Endometrial microvascular endothelial cells (primary cell): ENCODE data around the gene RHOF. TPM values are rescaled to one million over a fixed set of nuclear protein-coding genes. Genes with fewer than 3 reads are reported as not detected.
"Not testable (repeated sequence)": the region's sequence is repeated elsewhere in the genome, so short reads cannot be mapped to it uniquely, and the experiment has no call there.

Source experiments
- in situ Hi-C: cut with HindIII; loops from 2 replicates; pipeline ENCODE4 v1.10.0; 2017; ENCODE audit warnings: low sequenced_read_pairs, low pct_unique_long_range_greater_than_20kb; ENCODE audit errors: inconsistent ontology term
- total RNA-seq: library from RNA; depleted of rRNA; stranded (reverse); fragments of >200 nt; gene quantifications from one replicate; pipeline ENCODE4 v1.2.3, GENCODE V29; 2015; ENCODE audit errors: inconsistent ontology term

Gene RHOF
- total RNA-seq, 1 donor from 2014 or later = 14.6 TPM

- in situ Hi-C loops = no loop called here
Measured at GRCh38 chr12:121764808-121765207, 28.7 kb downstream of the RHOF start.

GRCh38 chr12:121762269-121762668 is 31.2 kb downstream of the RHOF start:
- in situ Hi-C loops = no loop called here

GRCh38 chr12:121758536-121758935 is 35.0 kb downstream of the RHOF start:
- in situ Hi-C loops = not testable (repeated sequence)

- in situ Hi-C loops = no loop called here
Measured at GRCh38 chr12:121755591-121755990, 37.9 kb downstream of the RHOF start.

GRCh38 chr12:121754836-121755235 is 38.7 kb downstream of the RHOF start:
- in situ Hi-C loops = no loop called here

GRCh38 chr12:121753844-121754264 is 39.6 kb downstream of the RHOF start:
- in situ Hi-C loops = no loop called here

- in situ Hi-C loops = no loop called here
Measured at GRCh38 chr12:121751749-121752351, 41.6 kb downstream of the RHOF start.

- in situ Hi-C loops = no loop called here
Measured at GRCh38 chr12:121751034-121751433, 42.5 kb downstream of the RHOF start.

GRCh38 chr12:121750507-121750955 is 43.0 kb downstream of the RHOF start:
- in situ Hi-C loops = no loop called here

- in situ Hi-C loops = no loop called here
Measured at GRCh38 chr12:121749267-121749666, 44.2 kb downstream of the RHOF start.

- in situ Hi-C loops = no loop called here
Measured at GRCh38 chr12:121748571-121749265, 44.8 kb downstream of the RHOF start.

- in situ Hi-C loops = no loop called here
Measured at GRCh38 chr12:121748218-121748570, 45.3 kb downstream of the RHOF start.

GRCh38 chr12:121745545-121745944 is 47.9 kb downstream of the RHOF start:
- in situ Hi-C loops = not testable (repeated sequence)

- in situ Hi-C loops = no loop called here
Measured at GRCh38 chr12:121741743-121742142, 51.7 kb downstream of the RHOF start.

GRCh38 chr12:121740847-121741246 is 52.6 kb downstream of the RHOF start:
- in situ Hi-C loops = no loop called here

- in situ Hi-C loops = no loop called here
Measured at GRCh38 chr12:121738340-121738858, 55.1 kb downstream of the RHOF start.

- in situ Hi-C loops = no loop called here
Measured at GRCh38 chr12:121733849-121734248, 59.6 kb downstream of the RHOF start.

- in situ Hi-C loops = no loop called here
Measured at GRCh38 chr12:121731473-121731872, 62.0 kb downstream of the RHOF start.

GRCh38 chr12:121729021-121729420 is 64.5 kb downstream of the RHOF start:
- in situ Hi-C loops = no loop called here
